HG02678 (cell line): ENCODE measurements around the gene SLC38A10.
"Not testable (repeated sequence)": the region's sequence is repeated elsewhere in the genome, so short reads cannot be mapped to it uniquely, and the experiment has no call there.

Experiments
- ATAC-seq: cut with Tn5 transposase; IDR thresholded peaks from one replicate; pipeline ENCODE4 v1.9.1; 2021; ENCODE audit warnings: mild to moderate bottlenecking, moderate library complexity; ENCODE audit not compliant: unreplicated experiment

Gene SLC38A10

DNA sequence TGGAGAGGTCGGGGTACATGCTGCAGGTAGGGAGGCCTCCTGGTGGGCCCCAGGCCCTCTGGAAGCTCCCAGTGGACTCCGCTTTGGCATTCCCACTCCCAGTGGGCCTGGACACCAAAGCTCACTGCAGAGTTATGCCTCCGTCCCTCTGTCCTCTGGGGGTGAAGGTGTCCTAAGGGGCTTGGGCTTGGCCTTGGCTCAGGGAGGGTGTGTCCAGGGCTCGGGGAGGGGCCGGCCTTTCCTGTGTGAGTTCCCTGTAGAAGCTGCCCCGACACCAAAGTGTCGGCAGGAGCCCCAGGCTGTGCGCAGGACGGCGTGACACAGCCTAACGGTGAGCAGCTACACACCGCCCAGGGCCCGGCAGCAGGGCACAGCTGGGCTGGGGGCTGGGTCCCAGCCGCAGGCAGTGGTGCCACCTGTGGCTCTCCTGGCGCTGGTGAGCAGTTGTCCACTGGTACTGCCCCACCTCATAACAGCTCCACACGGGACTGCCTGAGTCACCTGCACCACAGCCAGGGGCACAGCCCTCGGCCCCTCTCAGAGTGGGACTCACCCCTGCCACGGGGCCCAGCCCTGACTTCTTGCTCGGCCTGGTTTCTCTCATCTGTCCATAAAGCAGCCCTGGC is 62.4 kb downstream of the SLC38A10 start:
- ATAC-seq, result no peak

DNA sequence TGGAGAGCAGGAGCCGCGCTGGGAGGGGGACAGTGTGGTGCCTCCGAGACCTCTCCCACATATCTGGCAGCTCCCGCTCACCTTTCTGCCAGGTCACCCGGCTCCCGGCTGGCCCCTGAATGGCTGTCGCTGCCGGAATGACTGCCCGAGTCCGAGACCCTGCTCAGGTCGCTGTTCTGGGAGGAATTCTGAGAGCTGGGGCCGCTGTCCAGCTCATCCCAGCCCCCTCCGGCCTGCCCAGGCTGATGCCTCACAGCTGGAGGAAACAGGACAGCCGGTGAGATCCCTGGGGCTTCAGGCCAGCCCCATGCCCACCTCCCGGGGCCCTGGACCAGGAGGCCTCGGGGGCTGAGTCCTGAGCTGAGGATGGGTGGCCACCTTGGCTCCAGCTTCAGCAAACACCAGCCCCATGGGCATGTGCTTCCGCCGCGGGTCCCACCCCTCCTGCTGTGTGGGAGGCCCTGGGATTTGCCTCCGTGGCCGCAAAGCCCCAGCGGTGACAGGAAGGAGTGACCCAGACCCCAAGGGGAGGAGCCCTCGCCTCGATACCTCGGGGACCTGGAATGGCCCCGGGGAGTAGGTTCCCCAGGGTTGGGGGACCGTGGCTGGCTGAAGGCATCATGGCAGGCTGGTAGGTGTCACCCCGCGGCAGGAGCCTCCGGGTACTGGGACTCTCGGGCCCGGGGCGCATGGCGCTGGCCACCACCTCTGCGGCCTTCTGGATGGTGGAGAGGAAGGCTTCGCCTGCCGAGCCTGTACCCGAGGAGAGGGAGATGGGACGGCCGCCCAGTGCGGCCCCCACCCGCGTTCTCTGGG is 63.1 kb downstream of the SLC38A10 start:
- no peak for ATAC-seq

DNA sequence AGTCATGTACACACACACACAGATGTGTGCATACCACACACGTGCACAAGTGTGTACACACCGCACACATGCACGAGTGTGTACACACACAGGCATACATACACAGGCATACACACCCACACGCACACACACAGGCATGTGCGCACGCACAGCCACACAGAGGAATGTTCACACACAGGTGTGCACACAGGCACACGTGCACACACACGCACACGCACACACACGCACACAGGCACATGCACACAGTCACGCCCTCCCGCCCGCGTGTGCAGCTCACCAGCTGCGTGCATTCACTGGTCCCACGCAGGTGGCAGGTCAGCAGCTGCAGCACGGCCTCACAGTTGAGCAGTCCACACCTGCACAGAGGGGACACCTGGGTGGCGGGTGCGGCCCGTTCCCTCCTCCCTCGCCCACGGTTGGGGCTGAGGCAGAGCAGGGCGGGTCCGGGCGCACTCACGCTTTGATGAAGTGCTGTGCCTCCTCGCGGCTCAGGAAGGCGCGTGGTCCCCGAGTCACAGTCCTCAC is 63.9 kb downstream of the SLC38A10 start:
- ATAC-seq, result no peak

DNA sequence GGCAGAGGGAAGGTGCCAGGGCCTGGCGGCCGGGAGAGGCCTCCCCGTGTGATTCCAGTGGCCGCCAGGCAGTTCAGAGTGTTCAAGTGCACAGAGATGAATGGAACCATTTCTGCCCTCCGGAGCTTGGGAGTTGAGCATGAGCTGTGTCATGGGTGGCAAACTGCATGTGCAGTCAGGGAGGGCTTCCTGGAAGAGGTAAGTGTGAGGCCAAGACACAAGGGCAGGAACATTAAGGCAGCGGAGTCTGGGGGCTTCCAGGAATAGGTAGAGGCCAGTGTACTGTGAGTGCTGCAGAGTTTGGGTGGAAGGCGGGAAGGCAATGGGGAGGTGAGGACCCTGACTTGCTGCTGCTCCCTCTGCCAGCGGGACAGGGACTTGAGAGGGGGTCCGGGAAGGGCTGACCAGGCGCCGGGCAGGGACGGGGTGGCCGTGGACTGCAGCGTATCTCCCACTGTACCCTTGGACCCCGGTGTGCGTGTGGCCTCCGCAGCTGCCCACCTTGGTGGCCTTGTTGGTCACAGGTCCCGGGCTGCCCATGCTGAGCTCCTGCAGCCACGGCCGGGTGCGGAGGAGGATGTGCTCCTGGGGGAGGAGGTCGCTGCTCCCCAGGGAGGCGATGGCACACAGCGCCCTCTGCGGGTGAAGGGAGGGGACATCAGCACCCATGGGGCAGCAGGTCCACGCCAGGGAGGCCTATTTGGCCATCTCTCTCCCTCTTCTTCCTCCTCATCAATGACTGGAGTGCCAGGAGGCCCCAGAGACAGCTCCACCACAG is 64.9 kb downstream of the SLC38A10 start:
- ATAC-seq, result no peak

DNA sequence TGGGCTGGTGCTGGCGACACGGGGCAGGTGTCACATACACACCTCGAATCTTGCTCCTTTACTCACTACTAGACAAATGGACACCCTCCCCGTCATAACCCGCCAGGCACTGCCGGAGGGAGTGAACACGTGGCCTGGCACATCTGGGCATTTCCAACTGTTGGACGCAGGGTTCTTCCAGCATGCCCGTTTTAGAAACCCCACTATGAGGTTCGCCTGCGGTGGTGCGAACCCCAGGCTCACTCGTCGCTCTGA is 65.5 kb downstream of the SLC38A10 start:
- no peak for ATAC-seq

DNA sequence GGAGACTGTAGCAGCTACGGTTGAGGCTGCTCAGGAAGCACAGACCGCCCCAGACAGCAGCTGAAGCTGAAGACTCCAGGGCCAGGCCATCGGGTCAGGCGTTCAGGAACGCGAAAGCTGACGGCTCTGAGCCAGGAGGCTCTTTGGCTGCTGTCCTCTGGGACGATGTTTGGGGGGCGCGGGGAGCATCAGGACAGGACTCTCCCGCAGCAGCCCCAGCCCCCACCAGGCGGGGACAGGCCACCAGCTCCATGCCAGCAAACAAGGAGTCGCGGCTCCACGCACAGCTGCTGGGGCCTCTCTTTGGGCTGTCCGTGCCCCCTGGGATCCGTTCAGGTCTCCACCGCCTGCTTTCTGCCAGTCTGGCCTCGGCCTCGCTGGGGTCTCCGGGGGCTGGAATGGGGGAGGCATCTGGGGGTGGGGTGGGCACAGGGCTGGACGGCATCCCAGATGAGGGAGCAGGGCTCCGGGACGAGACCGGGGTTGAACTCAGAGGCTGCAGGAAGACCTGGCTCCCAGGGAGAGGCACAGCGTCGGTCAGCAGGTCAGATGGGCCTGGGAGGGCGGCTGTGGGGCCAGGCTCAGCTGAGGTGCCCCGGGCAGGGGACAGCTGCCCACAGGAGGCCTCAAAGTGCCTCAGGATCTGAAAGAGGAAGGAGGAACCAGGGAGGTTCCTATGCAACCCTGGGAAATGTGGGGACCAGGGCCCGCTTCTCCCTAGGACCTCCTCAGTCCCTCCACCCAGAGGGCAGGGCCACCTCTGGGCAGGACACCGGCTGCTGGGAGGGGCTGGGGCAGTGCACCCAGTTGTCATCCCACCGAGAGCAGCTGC is 66.1 kb downstream of the SLC38A10 start:
- no peak for ATAC-seq

DNA sequence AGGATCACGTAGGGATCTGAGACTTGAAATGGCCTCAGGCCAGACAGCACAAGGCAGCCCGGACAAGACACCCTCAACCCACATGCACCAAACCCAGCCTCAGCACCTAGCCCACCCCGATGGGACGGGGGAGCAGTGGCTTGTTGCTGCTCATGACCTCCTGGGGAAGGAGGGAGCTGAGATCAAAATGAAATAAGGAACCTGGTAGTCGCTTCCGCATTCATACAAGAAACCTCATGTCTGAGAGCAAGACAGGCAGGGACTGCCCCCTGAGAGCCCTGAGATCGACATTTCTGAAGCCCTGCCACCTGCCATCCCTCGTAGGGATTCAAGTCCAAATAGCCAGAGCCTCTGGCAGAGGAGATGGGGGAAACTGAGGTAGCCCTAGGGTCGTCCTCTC is 66.7 kb downstream of the SLC38A10 start:
- ATAC-seq, result no peak

DNA sequence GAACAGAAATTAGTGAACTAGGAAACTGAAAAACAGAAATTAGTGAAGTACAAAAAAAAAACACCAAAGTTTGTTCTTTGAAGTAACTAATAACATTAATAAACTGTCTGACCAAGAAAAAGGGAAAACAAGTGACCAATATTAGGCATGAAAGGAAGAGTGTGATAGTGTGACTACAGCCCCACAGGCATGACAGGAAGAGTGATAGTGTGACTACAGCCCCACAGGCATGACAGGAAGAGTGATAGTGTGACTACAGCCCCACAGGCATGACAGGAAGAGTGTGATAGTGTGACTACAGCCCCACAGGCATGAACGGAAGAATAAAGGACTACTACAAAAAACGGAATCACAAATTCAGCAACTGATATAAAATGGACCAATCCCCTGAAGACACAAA is 67.5 kb downstream of the SLC38A10 start:
- not testable (repeated sequence) for ATAC-seq

DNA sequence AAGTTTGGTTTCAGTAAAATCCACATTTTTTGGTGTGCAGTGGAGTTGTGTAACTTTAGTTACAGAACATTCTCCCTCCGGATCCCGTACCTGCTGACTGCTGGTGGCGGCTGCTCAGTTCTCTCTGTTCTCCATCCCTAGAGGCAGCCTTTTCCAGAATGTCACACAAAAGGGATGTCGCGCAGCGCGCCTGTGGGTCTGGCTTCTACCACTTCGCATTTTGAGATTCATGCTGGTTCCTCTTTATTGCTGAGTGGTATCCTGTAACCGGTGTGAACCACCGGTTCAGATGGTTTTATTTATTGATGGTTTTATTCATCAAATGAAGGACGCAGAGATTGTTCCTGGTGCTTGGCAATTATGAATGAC is 71.4 kb downstream of the SLC38A10 start:
- no peak for ATAC-seq

DNA sequence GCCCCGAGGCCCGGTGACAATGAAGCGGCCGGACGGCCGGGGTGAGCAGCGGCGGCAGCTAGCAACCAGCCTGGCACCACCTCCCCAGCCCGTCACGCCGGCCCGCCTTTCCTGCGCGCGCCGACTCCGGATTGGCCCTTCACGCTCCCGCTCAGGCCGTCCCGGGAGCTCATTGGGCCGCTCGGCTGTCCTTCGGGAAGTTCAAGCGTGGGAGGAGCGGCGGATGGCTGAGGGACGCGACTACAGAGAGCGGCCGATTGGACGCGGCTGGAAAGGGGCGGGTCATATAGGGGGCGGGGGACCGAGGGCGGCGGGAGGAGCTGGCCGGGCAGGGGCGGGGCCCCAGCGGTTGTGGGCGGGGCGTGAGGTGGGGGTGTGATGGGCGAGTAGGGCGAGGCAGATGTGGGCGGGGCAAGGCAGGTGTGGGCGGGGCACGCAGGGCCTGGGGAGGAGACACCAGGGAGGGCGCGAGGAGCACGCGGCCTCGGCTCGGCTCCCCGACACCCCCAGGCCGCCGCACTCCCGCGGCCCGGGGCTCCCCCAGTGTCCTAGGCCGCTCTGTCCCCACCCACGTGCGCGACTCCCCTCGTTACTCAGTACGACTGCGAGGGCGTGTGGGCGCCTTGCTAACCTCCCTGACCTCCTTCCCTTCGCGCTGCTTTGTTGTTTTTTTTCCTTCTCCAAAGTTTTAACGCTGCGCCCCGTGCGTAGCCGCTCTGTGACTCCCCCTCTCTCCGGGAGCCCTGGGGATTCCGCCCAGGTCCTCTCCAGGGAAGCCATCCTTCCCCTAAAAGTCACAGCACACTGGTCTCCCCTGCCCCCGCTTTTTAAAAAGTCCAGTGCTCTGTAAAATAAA is 72.0 kb downstream of the SLC38A10 start, which contains the start of gene CEP131:
Gene CEP131, minus strand, starts transcription at position 60 of the 856 bp plus-strand sequence. CDS start 2,909 bp downstream, outside the sequence.
- ATAC-seq, result peak; percentile 95

DNA sequence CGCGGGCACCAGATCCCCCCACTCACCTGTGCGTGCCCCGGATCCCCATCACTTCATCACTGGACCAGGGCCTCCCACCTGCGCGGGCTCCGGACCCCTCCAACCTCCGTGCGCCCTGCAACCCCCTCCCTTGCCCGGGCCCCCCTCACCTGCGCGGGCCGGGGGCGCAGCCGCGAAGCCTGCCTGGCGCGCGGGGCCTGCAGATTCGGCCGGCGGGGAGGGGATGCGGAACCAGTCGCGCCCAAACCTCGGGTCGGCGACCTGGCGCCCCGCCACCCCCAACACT is 72.5 kb downstream of the SLC38A10 start:
- ATAC-seq, result no peak

DNA sequence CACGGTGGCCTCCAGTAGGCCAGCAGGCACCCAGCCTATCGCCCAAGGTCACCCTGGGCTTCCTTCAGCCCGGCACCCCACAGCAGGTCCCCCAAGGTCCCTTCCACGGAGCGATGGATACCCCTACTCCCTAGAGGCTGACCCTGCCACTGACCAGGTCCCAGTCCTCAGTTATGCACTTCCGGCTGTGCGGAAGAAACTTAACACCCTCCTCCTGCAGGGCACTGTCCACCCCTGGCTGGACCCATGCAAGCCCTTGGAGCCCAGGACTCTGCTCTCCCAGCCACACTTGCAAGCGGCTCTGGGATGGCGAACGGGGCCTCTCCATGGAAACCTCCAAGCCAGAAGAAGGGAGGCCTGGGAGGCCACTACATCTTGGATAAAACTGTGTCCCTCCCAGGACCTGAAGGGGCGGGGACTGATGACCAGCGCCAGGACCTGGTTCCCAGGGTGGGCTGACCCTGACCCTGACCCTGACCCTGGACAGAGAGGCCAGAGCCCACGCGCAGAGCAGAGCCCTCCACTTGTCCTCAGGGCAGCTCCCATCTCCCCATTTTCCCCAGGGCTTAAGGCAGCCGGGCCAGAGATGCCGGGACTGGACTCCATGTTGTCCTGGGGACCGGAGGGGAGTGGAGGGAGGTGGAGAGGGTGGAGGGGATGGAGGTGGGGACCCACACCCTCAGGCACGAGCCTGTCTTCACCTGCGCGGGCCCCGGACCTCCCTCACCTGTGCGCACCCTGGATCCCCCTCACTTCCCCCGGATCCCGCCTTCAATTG is 73.1 kb downstream of the SLC38A10 start:
- no peak for ATAC-seq

DNA sequence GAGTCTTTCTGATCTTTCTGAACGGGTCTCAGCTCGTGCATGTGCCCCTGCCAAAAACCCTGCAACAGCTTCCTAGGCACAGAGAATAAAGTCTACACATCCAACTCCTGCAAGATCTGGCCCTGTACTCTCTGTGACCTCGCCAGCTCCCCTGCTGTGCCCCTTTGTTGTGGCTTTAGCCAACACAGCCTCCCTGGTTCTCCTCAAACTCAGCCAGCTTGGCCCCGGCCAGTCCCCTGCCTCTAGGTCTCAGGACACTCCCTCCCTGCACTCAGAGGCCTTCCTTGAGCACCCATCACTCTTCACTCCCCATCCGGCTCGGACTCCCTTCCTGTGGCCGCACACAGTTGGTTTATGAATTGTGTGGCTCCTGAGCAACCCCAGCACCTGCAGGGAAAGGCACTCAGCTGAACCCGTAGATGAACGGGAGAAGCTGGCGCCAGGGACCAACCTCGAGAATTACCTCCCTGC is 73.7 kb downstream of the SLC38A10 start:
- no peak for ATAC-seq

DNA sequence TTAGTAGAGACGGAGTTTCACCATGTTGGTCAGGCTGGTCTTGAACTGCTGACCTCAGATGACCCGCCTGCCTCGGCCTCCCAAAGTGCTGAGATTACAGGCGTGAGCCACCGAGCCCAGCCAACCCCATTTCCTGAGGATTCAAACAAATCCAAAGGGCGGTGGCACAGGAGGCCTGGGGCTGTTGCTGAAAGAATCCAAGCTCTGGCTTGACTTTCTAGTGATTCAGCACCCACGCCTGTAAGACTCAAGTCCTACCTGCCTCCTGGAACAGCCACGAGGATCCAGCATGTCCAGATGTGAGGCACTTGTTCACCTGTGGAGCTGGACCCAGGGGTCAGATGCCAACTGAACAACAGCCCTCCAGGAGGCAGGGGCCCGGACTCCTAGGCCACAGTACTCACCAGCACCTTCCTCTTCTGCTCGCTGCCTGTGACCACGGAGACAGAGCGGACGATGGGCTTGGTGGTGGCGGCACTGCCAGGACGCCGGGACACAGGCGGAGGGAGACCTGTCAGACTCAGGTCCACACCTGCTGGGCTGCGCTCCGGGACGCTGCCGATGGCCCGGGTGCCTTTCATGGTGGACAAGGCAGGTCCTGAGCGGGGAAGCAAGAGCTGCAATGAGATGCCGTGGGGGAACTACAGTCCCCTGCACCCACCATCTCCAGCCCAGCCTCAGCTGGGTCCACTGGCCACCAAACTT is 75.5 kb downstream of the SLC38A10 start:
- ATAC-seq, result no peak

DNA sequence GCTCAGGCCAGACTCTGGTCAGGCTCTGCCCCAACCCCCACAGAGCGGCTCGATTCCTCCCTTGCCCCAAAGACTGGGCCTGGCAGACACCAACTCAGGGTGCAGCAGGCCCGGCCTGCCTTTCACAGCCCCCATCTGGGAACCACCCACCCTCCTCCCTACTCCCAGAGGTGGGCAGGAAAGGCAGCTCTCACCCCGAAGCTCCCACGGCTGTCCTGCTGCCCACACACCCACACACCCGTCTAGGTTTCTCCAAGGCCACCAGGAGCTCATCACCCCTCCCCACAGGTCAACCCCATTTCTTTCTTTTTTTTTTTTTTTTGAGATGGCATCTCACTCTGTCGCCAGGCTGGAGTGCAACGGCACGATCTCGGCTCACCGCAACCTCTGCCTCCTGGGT is 76.1 kb downstream of the SLC38A10 start:
- no peak for ATAC-seq

DNA sequence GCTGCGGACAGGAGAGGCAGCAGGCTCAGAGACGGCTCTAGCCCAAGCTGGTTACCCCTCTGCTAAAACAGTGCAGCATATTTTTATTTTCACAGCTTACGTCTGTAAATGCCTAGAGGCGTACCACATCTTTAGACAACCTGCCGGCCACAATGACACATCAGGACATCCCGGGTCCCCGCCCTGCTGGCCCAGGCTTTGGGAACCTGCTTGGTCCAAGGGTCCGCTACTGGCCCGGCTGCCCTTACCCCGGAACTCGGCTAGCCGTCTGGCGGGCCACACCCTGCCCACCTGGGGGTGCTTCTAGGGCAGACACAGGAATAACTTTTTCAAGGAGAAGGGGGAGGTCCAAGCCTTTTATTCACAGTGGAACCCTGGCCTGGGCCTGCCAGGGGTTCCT is 76.6 kb downstream of the SLC38A10 start:
- no peak for ATAC-seq

DNA sequence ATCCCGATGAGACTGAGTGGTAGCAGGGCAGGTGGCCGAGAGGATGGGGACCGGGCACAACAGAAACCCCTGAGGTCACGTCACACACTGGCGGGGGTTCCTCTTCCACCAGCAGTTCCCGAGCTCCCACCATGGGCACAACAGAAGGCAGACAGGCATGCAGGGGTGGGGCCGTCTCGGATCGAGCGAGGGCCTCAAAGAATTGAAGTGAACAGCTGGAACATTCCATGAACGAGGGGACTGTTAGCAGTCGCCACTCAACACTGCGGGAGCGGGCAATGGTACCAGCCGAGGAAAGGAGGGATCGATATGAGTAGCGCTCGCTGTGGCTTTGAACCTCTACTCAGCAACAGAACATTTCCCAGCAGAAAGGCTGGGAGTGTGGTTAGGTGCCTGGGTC is 77.6 kb downstream of the SLC38A10 start:
- no peak for ATAC-seq

DNA sequence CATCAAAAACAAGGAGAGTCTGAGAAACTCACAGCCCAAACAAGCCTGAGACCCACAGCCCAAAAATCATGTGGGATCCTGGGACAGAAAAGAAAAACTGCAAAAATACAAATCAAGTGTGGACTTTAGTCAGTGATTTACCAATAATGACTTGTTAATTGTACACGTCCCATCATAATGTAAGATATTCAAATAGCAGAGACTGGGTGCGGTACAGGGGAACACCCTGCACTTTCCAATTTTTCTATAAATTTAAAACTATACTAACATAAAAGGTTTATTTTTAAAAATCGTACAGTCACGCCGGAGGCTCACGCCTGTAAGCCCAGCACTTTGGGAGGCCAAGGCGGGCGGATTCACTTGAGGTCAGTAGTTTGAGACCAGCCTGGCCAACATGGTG is 81.1 kb downstream of the SLC38A10 start:
- no peak for ATAC-seq

DNA sequence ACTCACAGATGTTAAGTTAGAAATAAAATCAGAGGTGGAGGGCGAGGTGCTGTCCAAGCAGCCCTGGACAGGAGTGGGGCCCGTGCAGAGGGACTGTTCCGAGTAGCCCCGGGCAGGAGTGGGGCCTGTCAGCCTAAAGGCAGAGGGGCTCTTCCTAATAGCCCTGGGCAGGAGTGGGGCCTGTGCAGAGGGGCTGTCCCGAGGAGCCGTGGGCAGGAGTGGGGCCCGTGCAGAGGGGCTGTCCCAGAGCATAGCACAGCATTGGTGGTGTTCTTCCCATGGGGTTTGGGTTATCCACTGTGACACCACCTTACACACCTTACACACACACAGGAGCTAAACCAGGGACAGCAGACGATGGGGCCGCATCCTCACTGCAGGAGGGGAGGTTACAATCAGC is 82.7 kb downstream of the SLC38A10 start:
- ATAC-seq, result no peak
